MCF 10A (cell line): ENCODE results near the gene SFI1. TPM values are rescaled to one million over a fixed set of nuclear protein-coding genes. Genes with fewer than 3 reads are reported as not detected.

Experiments
- BruUV-seq: library from RNA; stranded (reverse); fragments of 400-500 nt; replicated peaks from 2 replicates; lab custom pipeline; 2021; lab: Mats Ljungman, UMichigan
- CTCF ChIA-PET: fragments of 300-600 bp; sonication (Branson Sonifier 250); formaldehyde crosslinking; extraction: SDS; loops from one replicate; lab custom pipeline; 2021; ENCODE audit warnings: antibody characterized with exemption, inconsistent platforms; lab: Yijun Ruan, JAX
- POLR2A ChIA-PET: fragments of 300-600, 350-650 bp; sonication (Branson Sonifier 250); formaldehyde crosslinking; extraction: SDS; loops from one replicate; lab custom pipeline; 2020; ENCODE audit warnings: antibody characterized with exemption, inconsistent platforms; lab: Yijun Ruan, JAX
- DNase-seq: peaks from one replicate; pipeline ENCODE4 v3.0.0-alpha.2; 2018; ENCODE audit not compliant: unreplicated experiment
- H3K27ac Mint-ChIP-seq: one replicate; pipeline ENCODE4 v1.8.0; 2022; ENCODE audit warnings: mild to moderate bottlenecking, low read depth, mixed read lengths; ENCODE audit not compliant: unreplicated experiment
- H3K27me3 Mint-ChIP-seq: one replicate; pipeline ENCODE4 v1.8.0; 2022; ENCODE audit warnings: mixed read lengths; ENCODE audit not compliant: insufficient read depth, unreplicated experiment
- H3K36me3 Mint-ChIP-seq: one replicate; pipeline ENCODE4 v1.8.0; 2022; ENCODE audit warnings: mild to moderate bottlenecking, moderate library complexity, mixed read lengths; ENCODE audit not compliant: insufficient read depth, unreplicated experiment
- H3K4me1 Mint-ChIP-seq: one replicate; pipeline ENCODE4 v1.8.0; 2022; ENCODE audit warnings: mixed read lengths; ENCODE audit not compliant: insufficient read depth, unreplicated experiment
- H3K4me3 Mint-ChIP-seq: one replicate; pipeline ENCODE4 v1.8.0; 2022; ENCODE audit warnings: mild to moderate bottlenecking, moderate library complexity, mixed read lengths; ENCODE audit not compliant: unreplicated experiment
- H3K9me3 Mint-ChIP-seq: one replicate; pipeline ENCODE4 v1.8.0; 2022; ENCODE audit warnings: mixed read lengths; ENCODE audit not compliant: unreplicated experiment
- CTCF ChIP-seq: fragments of 200-600 bp; IDR thresholded peaks from one replicate; pipeline ENCODE4 v1.8.0; 2022; ENCODE audit warnings: antibody characterized with exemption, mild to moderate bottlenecking; ENCODE audit not compliant: unreplicated experiment
- intact Hi-C: fragments of 100-400 bp; cut with micrococcal nuclease; formaldehyde crosslinking; loops from 2 replicates; pipeline ENCODE4 v1.14.1; 2022
- total RNA-seq: library from RNA; stranded (reverse); gene quantifications from 2 replicates; pipeline ENCODE4 v1.2.3, GENCODE V29; 2022

SFI1 gene
- total RNA-seq, 1 experiment from 2014 or later: 36.2 TPM

- H3K4me1 Mint-ChIP-seq: peaks cover 12% of the 10 kb centered on the region
- ChIA-PET POLR2A (no interaction called here), CTCF (no interaction called here)
- no peak for TF ChIP-seq CTCF
- H3K27ac Mint-ChIP-seq: no peak overlapping the region
- no peaks in the 10 kb centered on the region for H3K27me3 Mint-ChIP-seq
- H3K36me3 Mint-ChIP-seq: peaks cover 52% of the 10 kb centered on the region
- H3K9me3 Mint-ChIP-seq: no peaks in the 10 kb centered on the region
- H3K4me3 Mint-ChIP-seq: no peak overlapping the region
- DNase-seq: no peak
- intact Hi-C loops: no loop called here
- no TSS peak for BruUV-seq
These were observed 132.0 kb downstream of the SFI1 start for GRCh38 chr22:31628362-31628761.

DNA sequence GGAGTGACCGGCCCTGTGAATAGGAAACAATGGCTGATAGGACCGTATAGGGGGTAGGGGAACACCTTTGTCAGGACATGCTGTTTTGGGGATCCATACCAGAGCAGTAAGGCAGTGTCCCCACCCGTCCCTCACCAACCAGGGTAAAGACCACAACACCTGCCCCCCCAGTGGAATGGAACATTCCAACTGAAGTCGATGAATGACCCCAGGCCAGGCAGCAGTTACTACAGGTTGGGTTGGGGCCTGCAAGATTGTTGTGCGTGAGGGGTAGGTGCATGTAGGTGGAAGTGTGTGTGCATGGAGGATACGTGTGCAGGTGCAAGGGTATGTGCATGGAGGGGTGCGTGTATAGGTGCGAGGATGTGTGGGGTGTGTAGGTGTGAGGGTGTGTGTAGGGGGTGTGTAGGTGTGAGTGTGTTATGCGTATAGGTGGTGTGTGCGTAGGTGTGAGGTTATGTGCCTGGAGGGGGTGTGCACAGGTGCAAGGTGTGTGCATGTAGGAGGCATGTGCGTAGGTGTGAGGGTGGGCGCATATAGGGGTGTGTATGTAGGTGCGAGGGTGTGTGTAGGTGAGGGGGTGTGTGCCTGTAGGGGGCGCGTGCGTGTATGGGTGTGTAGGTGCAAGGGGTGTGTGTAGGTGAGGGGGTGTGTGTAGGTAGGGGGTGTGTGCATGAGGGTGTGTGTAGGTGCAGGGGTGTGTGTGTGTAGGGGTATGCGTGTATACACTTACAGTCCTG is 132.8 kb downstream of the SFI1 start:
- CTCF ChIA-PET: interaction anchor here (1.1 to 1.5 kb wide), 2 partner anchors 9 to 11 kb away, joined by 4 to 7 read pairs; no protein-coding TSS in a partner anchor
- BruUV-seq: TSS peak; percentile 23
- no peaks in the 10 kb centered on the region for H3K9me3 Mint-ChIP-seq
- TF ChIP-seq CTCF: no peak
- H3K4me3 Mint-ChIP-seq: peak overlapping the region; percentile 75
- POLR2A ChIA-PET: interaction anchor here (1.4 to 4.2 kb wide), 2 partner anchors 32 to 68 kb away, joined by 8 to 32 read pairs; partner anchors contain the start of gene PISD
- H3K27me3 Mint-ChIP-seq: no peaks in the 10 kb centered on the region
- H3K4me1 Mint-ChIP-seq: peaks cover 17% of the 10 kb centered on the region
- peaks cover 60% of the 10 kb centered on the region for H3K36me3 Mint-ChIP-seq
- peak overlapping the region; percentile 92 for H3K27ac Mint-ChIP-seq
- intact Hi-C loops: no loop called here
- no peak for DNase-seq

GRCh38 chr22:31629741-31630184 is 133.4 kb downstream of the SFI1 start:
- Mint-ChIP-seq H3K9me3 (no peaks in the 10 kb centered on the region), H3K4me3 (peak overlapping the region; percentile 75), H3K36me3 (peaks cover 64% of the 10 kb centered on the region), H3K27ac (peak overlapping the region; percentile 92), H3K27me3 (no peaks in the 10 kb centered on the region), H3K4me1 (peaks cover 17% of the 10 kb centered on the region)
- ChIA-PET POLR2A (interaction anchor here (1.0 to 4.2 kb wide), 7 partner anchors 11 to 241 kb away, joined by 3 to 32 read pairs (median 6); partner anchors contain the start of gene PISD), CTCF (interaction anchor here (0.7 to 1.5 kb wide), 5 partner anchors 9 to 412 kb away, joined by 3 to 7 read pairs (median 4); no protein-coding TSS in a partner anchor)
- TF ChIP-seq CTCF: no peak
- no TSS peak for BruUV-seq
- DNase-seq: no peak
- intact Hi-C loops: loop anchor here (5.0 to 10.0 kb wide), 2 partner anchors 72 to 285 kb away; partner anchors contain the start of gene PATZ1
